Suprapubic skin (tissue), 4 donors: ENCODE data around the gene ALPG.

Experiments
- EP300 ChIP-seq: sonication (generic); formaldehyde crosslinking; IDR thresholded peaks from one replicate; pipeline ENCODE4 v1.6.1; 2017; ENCODE audit warnings: antibody characterized with exemption
- POLR2AphosphoS5 ChIP-seq, 3 donors: sonication (generic); formaldehyde crosslinking; IDR thresholded peaks; one replicate each; pipeline ENCODE4 v1.6.1; 2017; ENCODE audit warnings: antibody characterized with exemption in 3 of 3
- TF ChIP-seq, protein P1 (sequence below), 2 donors: fragments of 200-600 bp in 1 of 2; fragments of 450-650 bp in 1 of 2; sonication (generic) in 1 of 2; IDR thresholded peaks; one replicate each; pipeline ENCODE4 v1.5.1; 2016 to 2019; ENCODE audit warnings: antibody characterized with exemption in 2 of 2, mild to moderate bottlenecking in 1 of 2, moderate library complexity in 1 of 2

DNA sequence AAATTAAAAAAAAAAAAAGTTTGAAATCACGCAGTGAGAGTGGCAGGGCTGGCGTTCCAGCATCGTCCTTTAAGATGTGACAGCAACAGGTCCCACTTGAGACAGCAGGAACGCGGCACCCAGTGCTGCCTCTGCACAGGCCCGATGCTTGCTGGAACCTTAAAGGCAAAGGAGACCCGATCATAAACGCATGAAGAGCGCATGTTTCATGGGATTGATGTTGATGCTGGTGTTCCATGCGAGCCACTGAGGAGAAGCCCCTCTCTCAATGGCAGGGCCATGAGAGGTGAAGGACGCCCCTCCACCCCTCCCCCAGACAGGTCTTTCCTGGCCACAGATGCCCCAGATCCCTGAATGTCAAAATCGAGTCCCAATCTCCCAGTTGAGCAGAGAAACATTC is 31.4 kb downstream of the ALPG start:
- TF ChIP-seq, protein P1, sequence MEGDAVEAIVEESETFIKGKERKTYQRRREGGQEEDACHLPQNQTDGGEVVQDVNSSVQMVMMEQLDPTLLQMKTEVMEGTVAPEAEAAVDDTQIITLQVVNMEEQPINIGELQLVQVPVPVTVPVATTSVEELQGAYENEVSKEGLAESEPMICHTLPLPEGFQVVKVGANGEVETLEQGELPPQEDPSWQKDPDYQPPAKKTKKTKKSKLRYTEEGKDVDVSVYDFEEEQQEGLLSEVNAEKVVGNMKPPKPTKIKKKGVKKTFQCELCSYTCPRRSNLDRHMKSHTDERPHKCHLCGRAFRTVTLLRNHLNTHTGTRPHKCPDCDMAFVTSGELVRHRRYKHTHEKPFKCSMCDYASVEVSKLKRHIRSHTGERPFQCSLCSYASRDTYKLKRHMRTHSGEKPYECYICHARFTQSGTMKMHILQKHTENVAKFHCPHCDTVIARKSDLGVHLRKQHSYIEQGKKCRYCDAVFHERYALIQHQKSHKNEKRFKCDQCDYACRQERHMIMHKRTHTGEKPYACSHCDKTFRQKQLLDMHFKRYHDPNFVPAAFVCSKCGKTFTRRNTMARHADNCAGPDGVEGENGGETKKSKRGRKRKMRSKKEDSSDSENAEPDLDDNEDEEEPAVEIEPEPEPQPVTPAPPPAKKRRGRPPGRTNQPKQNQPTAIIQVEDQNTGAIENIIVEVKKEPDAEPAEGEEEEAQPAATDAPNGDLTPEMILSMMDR (IDR thresholded peaks at IDR 0.05), result no peak
- TF ChIP-seq POLR2AphosphoS5 (IDR thresholded peaks at IDR 0.05) (no peak), EP300 (no peak)
